Keratinocyte (primary cell): ENCODE results near the gene ARHGAP4. TPM values are rescaled to one million over a fixed set of nuclear protein-coding genes. Genes with fewer than 3 reads are reported as not detected.

Experiments
- DNase-seq: peaks from one replicate; pipeline ENCODE4 v3.0.0-alpha.2; 2011; ENCODE audit warnings: low read depth, missing footprints, low spot score
- FAIRE-seq: peaks from 2 replicates; lab custom pipeline; 2011; peaks lifted over from hg19 to GRCh38; lab: Jason Lieb, UNC
- H2AFZ ChIP-seq: 2 replicates; pipeline ENCODE4 v1.6.0; 2012; ENCODE audit warnings: low read length, control low read depth, inconsistent platforms; ENCODE audit not compliant: control insufficient read depth
- H3K27ac ChIP-seq: 2 replicates; pipeline ENCODE4 v1.5.1; 2011; ENCODE audit warnings: low read length; ENCODE audit not compliant: control insufficient read depth, insufficient read depth
- H3K27me3 ChIP-seq: 3 replicates; pipeline ENCODE4 v1.6.0; 2011; ENCODE audit warnings: low read length; ENCODE audit not compliant: control insufficient read depth, insufficient read depth; ENCODE audit errors: extremely low read depth
- H3K36me3 ChIP-seq, 2 experiments: 2 replicates in 1 of 2; 3 replicates in 1 of 2; pipeline ENCODE4 v1.5.1; 2011; ENCODE audit warnings: low read length in 2 of 2, mild to moderate bottlenecking in 1 of 2; ENCODE audit not compliant: control insufficient read depth in 2 of 2, insufficient read depth in 2 of 2; ENCODE audit errors: extremely low read depth in 1 of 2
- H3K4me1 ChIP-seq: 3 replicates; pipeline ENCODE4 v1.5.1; 2011; ENCODE audit warnings: low read length; ENCODE audit not compliant: control insufficient read depth, insufficient read depth; ENCODE audit errors: extremely low read depth
- H3K4me2 ChIP-seq: 3 replicates; pipeline ENCODE4 v1.6.0; 2011; ENCODE audit warnings: low read depth, low read length; ENCODE audit not compliant: control insufficient read depth, insufficient read depth; ENCODE audit errors: extremely low read depth
- H3K4me3 ChIP-seq, 3 experiments: fragments of 200-600 bp in 1 of 3; sonication (generic) in 1 of 3; 2 replicates in 2 of 3; 3 replicates in 1 of 3; pipeline ENCODE4 v1.5.1; 2011 to 2016; ENCODE audit warnings: low read length in 3 of 3, mild to moderate bottlenecking in 3 of 3, control low read depth in 2 of 3, inconsistent platforms in 1 of 3, low read depth in 1 of 3, mixed read lengths in 1 of 3, mixed run types in 1 of 3, moderate library complexity in 1 of 3; ENCODE audit not compliant: control insufficient read depth in 2 of 3, insufficient read depth in 2 of 3; ENCODE audit errors: extremely low read depth in 1 of 3
- H3K79me2 ChIP-seq: 2 replicates; pipeline ENCODE4 v1.6.0; 2012; ENCODE audit warnings: low read length; ENCODE audit not compliant: control insufficient read depth, insufficient read depth
- H3K9ac ChIP-seq: 3 replicates; pipeline ENCODE4 v1.6.0; 2011; ENCODE audit warnings: low read length; ENCODE audit not compliant: control insufficient read depth, insufficient read depth; ENCODE audit errors: extremely low read depth
- H3K9me1 ChIP-seq: 3 replicates; pipeline ENCODE4 v1.6.0; 2011; ENCODE audit warnings: low read length; ENCODE audit not compliant: control insufficient read depth, insufficient read depth; ENCODE audit errors: extremely low read depth
- H3K9me3 ChIP-seq: 2 replicates; pipeline ENCODE4 v1.5.1; 2012; ENCODE audit warnings: low read depth, low read length; ENCODE audit not compliant: control insufficient read depth
- H4K20me1 ChIP-seq: 3 replicates; pipeline ENCODE4 v1.6.0; 2011; ENCODE audit warnings: low read length; ENCODE audit not compliant: control insufficient read depth, insufficient read depth; ENCODE audit errors: extremely low read depth
- EZH2 ChIP-seq: IDR thresholded peaks from one replicate; pipeline ENCODE4 v1.6.1; 2012; ENCODE audit warnings: inconsistent platforms, mild to moderate bottlenecking, low read length, moderate library complexity
- dilution Hi-C: fragments of 300-500 bp; cut with MboI; formaldehyde crosslinking; loops from one replicate; pipeline ENCODE4 v1.7.0; 2020; ENCODE audit warnings: low sequenced_read_pairs; ENCODE audit not compliant: extremely low pct_ligation_motif_present
- polyA plus RNA-seq, 5 experiments: library from polyadenylated mRNA; depleted of rRNA in 3 of 5; stranded (reverse) in 3 of 5; stranded (forward) in 1 of 5; unstranded in 1 of 5; fragments of >200 nt; gene quantifications; 1 replicate in 1 of 5; 2 replicates in 3 of 5; 3 replicates in 1 of 5; pipeline versions ENCODE4 v1.2.1 to v1.2.3, GENCODE V29; 2011 to 2012; ENCODE audit warnings: missing spikeins in 2 of 5, low read depth in 1 of 5, low replicate concordance in 1 of 5
- TF ChIP-seq, protein P1 (sequence below), 3 experiments: IDR thresholded peaks in 1 of 3; conservative IDR thresholded peaks in 1 of 3; optimal IDR thresholded peaks in 1 of 3; 2 replicates in 2 of 3; 3 replicates in 1 of 3; pipeline versions ENCODE3 to v1.5.1; 2011; ENCODE audit warnings: low read length in 3 of 3, mild to moderate bottlenecking in 3 of 3, moderate library complexity in 2 of 3, control low read depth in 1 of 3, inconsistent platforms in 1 of 3; ENCODE audit not compliant: insufficient read depth in 2 of 3; ENCODE audit errors: extremely low read depth in 1 of 3

Gene ARHGAP4
- polyA plus RNA-seq, 1 donor (not counting 4 experiments of a cell fraction or from before 2014, with no cell fraction given) = 0.35 TPM

- no peak overlapping the region for H3K4me2 ChIP-seq
- dilution Hi-C loops = no loop called here
- DNase-seq = no peak
- no peaks in the 10 kb centered on the region for H3K9me1 ChIP-seq
- H3K4me1 ChIP-seq = peaks cover 16% of the 10 kb centered on the region
- no peaks in the 10 kb centered on the region for H4K20me1 ChIP-seq
- no peak overlapping the region for H2AFZ ChIP-seq
- H3K4me3 ChIP-seq = no peak overlapping the region
- no peaks in the 10 kb centered on the region for H3K27me3 ChIP-seq
- no peaks in the 10 kb centered on the region for H3K9me3 ChIP-seq
- H3K9ac ChIP-seq = no peak overlapping the region
- H3K36me3 ChIP-seq = no peaks in the 10 kb centered on the region
- no peak for TF ChIP-seq EZH2
- TF ChIP-seq, protein P1, sequence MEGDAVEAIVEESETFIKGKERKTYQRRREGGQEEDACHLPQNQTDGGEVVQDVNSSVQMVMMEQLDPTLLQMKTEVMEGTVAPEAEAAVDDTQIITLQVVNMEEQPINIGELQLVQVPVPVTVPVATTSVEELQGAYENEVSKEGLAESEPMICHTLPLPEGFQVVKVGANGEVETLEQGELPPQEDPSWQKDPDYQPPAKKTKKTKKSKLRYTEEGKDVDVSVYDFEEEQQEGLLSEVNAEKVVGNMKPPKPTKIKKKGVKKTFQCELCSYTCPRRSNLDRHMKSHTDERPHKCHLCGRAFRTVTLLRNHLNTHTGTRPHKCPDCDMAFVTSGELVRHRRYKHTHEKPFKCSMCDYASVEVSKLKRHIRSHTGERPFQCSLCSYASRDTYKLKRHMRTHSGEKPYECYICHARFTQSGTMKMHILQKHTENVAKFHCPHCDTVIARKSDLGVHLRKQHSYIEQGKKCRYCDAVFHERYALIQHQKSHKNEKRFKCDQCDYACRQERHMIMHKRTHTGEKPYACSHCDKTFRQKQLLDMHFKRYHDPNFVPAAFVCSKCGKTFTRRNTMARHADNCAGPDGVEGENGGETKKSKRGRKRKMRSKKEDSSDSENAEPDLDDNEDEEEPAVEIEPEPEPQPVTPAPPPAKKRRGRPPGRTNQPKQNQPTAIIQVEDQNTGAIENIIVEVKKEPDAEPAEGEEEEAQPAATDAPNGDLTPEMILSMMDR (optimal IDR thresholded peaks at IDR 0.05 in 1 of 3, IDR thresholded peaks at IDR 0.05 in 1 of 3, conservative IDR thresholded peaks at IDR 0.05 in 1 of 3; ENCODE audit: extremely low read depth in 1 of 3, insufficient read depth in 2 of 3, low read length in 3 of 3) = no peak
- no peak for FAIRE-seq
- H3K79me2 ChIP-seq = no peaks in the 10 kb centered on the region
- H3K27ac ChIP-seq = no peak overlapping the region
Observed at GRCh38 chrX:153919281-153919680, 6.8 kb downstream of the ARHGAP4 start.

DNA sequence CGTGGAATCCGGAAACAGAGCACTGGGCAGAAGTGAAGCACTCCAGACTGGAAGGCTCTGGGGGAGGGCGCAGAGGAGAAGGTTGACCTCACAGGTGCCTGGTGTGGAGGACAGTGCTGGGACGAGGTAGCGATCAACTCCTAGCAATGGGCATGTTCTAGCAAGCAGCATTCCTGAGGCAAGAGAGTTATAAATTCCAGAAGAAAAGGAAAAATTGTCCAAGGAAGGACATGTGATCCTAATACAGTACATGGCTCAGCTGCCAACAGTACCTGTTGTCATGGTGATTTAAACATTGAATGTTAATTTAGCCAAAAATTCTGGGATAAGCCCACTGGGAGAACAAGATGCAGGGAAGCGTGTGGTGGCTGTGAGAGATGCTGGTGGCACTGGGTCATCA is 8.2 kb downstream of the ARHGAP4 start:
- Histone ChIP-seq H3K4me2 (no peak overlapping the region), H3K4me3 (no peak overlapping the region), H3K36me3 (no peaks in the 10 kb centered on the region), H3K27me3 (no peaks in the 10 kb centered on the region), H3K9ac (no peak overlapping the region), H3K4me1 (peaks cover 16% of the 10 kb centered on the region), H3K9me3 (no peaks in the 10 kb centered on the region), H4K20me1 (no peaks in the 10 kb centered on the region), H3K27ac (no peak overlapping the region), H3K9me1 (no peaks in the 10 kb centered on the region), H3K79me2 (no peaks in the 10 kb centered on the region), H2AFZ (no peak overlapping the region)
- FAIRE-seq (no peak), DNase-seq (no peak)
- TF ChIP-seq EZH2 = no peak
- TF ChIP-seq, protein P1 (optimal IDR thresholded peaks at IDR 0.05 in 1 of 3, IDR thresholded peaks at IDR 0.05 in 1 of 3, conservative IDR thresholded peaks at IDR 0.05 in 1 of 3; ENCODE audit: extremely low read depth in 1 of 3, insufficient read depth in 2 of 3, low read length in 3 of 3) = no peak
- dilution Hi-C loops = no loop called here
